Uterus (tissue), 4 donors: ENCODE results near the gene SYNJ1. TPM values are rescaled to one million over a fixed set of nuclear protein-coding genes. Genes with fewer than 3 reads are reported as not detected.

Experiments
- DNase-seq, 2 donors: peaks; one replicate each; pipeline ENCODE4 v3.0.0-alpha.2; 2019 to 2020
- H3K27ac ChIP-seq, 2 donors: fragments of 200-600 bp; sonication (generic); 1 replicate in 1 of 2; 2 replicates in 1 of 2; pipeline ENCODE4 v1.5.1; 2016 to 2018
- H3K27me3 ChIP-seq, 2 donors: fragments of 200-600 bp; sonication (generic); one replicate each; pipeline ENCODE4 v1.5.1; 2018 to 2019; ENCODE audit warnings: control low read depth in 1 of 2
- H3K36me3 ChIP-seq, 2 donors: fragments of 200-600 bp; sonication (generic); one replicate each; pipeline ENCODE4 v1.5.1; 2019; ENCODE audit warnings: control low read depth in 1 of 2
- H3K4me1 ChIP-seq, 2 donors: fragments of 200-600 bp; sonication (generic); one replicate each; pipeline ENCODE4 v1.5.1; 2018 to 2019; ENCODE audit warnings: control low read depth in 1 of 2
- H3K4me3 ChIP-seq, 2 donors: fragments of 200-600 bp; sonication (generic); 1 replicate in 1 of 2; 2 replicates in 1 of 2; pipeline ENCODE4 v1.5.1; 2018 to 2019; ENCODE audit warnings: mild to moderate bottlenecking in 1 of 2
- H3K9me3 ChIP-seq, 2 donors: fragments of 200-600 bp; sonication (generic); one replicate each; pipeline ENCODE4 v1.5.1; 2019; ENCODE audit warnings: control low read depth in 1 of 2
- POLR2A ChIP-seq, 2 donors: fragments of 450-650 bp; IDR thresholded peaks; one replicate each; pipeline ENCODE4 v1.6.1; 2016; ENCODE audit warnings: antibody characterized with exemption in 2 of 2, mild to moderate bottlenecking in 1 of 2, moderate library complexity in 1 of 2
- intact Hi-C: fragments of 100-400 bp; cut with DNase I; formaldehyde crosslinking; loops from one replicate; pipeline ENCODE4 v1.15.1; 2023; ENCODE audit warnings: low total_unique reads
- total RNA-seq, 4 donors: library from RNA; depleted of rRNA in 3 of 4; stranded (reverse); fragments of >200 nt in 3 of 4; gene quantifications; one replicate each; pipeline versions ENCODE4 v1.1.0 to v1.2.4, GENCODE V29; 2014 to 2023
- TF ChIP-seq, protein P1 (sequence below), 4 experiments: fragments of 200-600 bp in 2 of 4; fragments of 450-650 bp in 2 of 4; sonication (generic) in 2 of 4; IDR thresholded peaks; one replicate each; pipeline ENCODE4 v1.5.1; 2016 to 2019; ENCODE audit warnings: antibody characterized with exemption in 4 of 4, mild to moderate bottlenecking in 2 of 4, moderate library complexity in 1 of 4
- donor health status: DM: yes; HTN: yes; CAD: no.

SYNJ1 gene
- total RNA-seq, 4 donors from 2014 or later, result 8.8 to 25.0 (median 15.7) TPM

DNA sequence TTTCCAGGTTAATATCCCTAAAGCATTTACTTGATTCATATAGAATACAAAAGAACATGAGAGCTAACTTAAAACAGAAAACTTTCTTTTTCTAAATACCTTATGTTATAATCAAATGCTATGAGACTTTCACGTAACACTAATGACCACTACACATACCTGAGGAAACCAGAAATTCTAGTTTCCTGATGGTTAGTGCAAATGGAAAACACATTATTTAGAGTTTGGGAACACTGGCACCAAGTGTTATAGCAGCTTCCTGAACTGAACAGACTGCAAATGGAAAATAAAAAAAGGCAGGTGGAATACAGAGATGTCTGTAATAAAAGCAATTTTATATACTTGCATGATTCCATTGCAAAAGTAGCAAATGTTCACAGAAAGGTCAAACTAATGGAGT, 28.3 kb upstream of the SYNJ1 start:
- no peak for DNase-seq
- intact Hi-C loops, result no loop called here
- Histone ChIP-seq H3K9me3 (no peaks in the 10 kb centered on the region), H3K27ac (no peak overlapping the region), H3K27me3 (no peaks in the 10 kb centered on the region), H3K4me1 (no peaks in the 10 kb centered on the region), H3K4me3 (no peak overlapping the region), H3K36me3 (no peaks in the 10 kb centered on the region)
- TF ChIP-seq POLR2A (IDR thresholded peaks at IDR 0.05), result no peak
- TF ChIP-seq, protein P1, sequence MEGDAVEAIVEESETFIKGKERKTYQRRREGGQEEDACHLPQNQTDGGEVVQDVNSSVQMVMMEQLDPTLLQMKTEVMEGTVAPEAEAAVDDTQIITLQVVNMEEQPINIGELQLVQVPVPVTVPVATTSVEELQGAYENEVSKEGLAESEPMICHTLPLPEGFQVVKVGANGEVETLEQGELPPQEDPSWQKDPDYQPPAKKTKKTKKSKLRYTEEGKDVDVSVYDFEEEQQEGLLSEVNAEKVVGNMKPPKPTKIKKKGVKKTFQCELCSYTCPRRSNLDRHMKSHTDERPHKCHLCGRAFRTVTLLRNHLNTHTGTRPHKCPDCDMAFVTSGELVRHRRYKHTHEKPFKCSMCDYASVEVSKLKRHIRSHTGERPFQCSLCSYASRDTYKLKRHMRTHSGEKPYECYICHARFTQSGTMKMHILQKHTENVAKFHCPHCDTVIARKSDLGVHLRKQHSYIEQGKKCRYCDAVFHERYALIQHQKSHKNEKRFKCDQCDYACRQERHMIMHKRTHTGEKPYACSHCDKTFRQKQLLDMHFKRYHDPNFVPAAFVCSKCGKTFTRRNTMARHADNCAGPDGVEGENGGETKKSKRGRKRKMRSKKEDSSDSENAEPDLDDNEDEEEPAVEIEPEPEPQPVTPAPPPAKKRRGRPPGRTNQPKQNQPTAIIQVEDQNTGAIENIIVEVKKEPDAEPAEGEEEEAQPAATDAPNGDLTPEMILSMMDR (IDR thresholded peaks at IDR 0.05), result no peak

DNA sequence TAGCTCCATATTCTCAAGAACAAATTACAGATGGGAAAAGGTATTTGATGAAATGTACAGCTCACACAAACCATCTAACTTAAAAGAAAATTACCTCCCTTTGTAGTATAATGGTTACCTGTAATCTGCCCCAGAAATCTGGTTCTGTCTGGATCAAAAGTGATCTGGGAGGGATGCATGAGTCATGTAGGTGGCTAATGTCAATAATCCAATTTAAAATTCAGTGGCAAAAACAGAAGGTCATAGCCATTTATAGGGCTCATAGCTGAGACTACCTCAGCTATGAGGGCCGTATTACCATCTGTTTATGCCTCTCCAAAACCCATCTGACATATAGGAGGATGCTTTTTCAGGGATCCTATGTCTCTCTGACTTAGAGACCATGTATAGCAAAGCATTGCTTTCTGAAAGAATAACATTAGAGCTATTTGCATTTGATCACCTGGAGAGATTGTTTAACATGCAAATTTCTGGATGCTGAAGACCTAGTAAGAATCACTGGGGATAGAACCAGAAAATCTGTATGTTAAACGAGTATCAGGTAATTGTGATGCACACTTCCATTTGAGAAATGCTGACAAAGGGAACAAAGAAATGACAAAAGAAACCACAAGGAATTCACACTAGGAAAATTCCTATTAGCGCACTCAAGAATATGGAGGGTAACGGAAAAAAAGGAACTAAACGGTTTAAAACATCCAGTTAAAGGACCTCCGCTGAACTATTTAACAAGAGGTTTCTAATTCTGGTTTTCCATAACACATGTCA, 26.2 kb upstream of the SYNJ1 start:
- TF ChIP-seq POLR2A (IDR thresholded peaks at IDR 0.05), result no peak
- TF ChIP-seq, protein P1 (IDR thresholded peaks at IDR 0.05), result no peak
- Histone ChIP-seq H3K27me3 (no peaks in the 10 kb centered on the region), H3K36me3 (no peaks in the 10 kb centered on the region), H3K9me3 (no peaks in the 10 kb centered on the region), H3K27ac (no peak overlapping the region), H3K4me3 (no peak overlapping the region), H3K4me1 (no peaks in the 10 kb centered on the region)
- intact Hi-C loops, result no loop called here
- DNase-seq, result no peak

DNA sequence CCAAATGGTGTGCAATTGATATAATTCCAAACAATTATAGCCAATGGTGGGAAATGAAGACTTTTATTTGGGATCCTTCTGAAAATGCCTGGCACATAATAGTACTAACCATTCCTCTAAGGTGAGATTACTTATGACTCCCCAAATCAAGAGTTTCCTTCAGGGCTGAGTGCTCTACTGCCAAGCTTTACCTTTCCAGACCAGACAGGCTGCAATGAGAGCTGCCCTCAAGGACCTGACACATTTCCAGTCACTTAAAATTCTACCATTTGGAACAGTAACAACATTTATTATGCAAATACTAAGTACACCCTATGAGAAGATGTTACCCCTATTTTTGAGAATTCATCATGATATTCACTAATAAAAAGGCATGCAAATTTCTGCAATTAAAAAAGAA, 22.6 kb upstream of the SYNJ1 start:
- no peak overlapping the region for H3K27ac ChIP-seq
- DNase-seq, result no peak
- no peaks in the 10 kb centered on the region for H3K27me3 ChIP-seq
- no peak overlapping the region for H3K4me3 ChIP-seq
- intact Hi-C loops, result no loop called here
- H3K4me1 ChIP-seq, result no peaks in the 10 kb centered on the region
- no peak for TF ChIP-seq POLR2A (IDR thresholded peaks at IDR 0.05)
- TF ChIP-seq, protein P1 (IDR thresholded peaks at IDR 0.05), result no peak
- H3K9me3 ChIP-seq, result no peaks in the 10 kb centered on the region
- no peaks in the 10 kb centered on the region for H3K36me3 ChIP-seq

DNA sequence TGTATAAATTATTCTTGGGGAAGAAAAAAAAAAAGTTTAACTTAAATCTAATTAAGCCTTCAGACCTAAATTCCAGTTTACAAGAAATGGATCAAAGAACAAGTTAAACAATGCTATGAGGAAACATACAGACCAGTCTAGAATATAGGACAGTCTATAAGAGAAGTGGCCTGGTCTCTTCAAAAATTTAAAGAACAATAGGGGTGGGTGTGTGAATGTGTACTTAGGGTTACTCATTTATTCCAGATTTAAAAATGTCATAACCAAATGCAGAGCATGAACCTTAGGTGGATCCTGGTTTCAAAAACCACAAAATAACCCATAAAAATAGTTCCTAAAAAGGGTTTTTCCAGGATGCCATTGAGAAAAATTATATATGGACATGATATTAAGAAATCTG, 21.8 kb upstream of the SYNJ1 start:
- H3K4me1 ChIP-seq, result no peaks in the 10 kb centered on the region
- intact Hi-C loops, result no loop called here
- no peaks in the 10 kb centered on the region for H3K9me3 ChIP-seq
- no peaks in the 10 kb centered on the region for H3K36me3 ChIP-seq
- H3K27me3 ChIP-seq, result no peaks in the 10 kb centered on the region
- TF ChIP-seq, protein P1 (IDR thresholded peaks at IDR 0.05), result no peak
- TF ChIP-seq POLR2A (IDR thresholded peaks at IDR 0.05), result no peak
- no peak overlapping the region for H3K4me3 ChIP-seq
- H3K27ac ChIP-seq, result no peak overlapping the region
- DNase-seq, result no peak

DNA sequence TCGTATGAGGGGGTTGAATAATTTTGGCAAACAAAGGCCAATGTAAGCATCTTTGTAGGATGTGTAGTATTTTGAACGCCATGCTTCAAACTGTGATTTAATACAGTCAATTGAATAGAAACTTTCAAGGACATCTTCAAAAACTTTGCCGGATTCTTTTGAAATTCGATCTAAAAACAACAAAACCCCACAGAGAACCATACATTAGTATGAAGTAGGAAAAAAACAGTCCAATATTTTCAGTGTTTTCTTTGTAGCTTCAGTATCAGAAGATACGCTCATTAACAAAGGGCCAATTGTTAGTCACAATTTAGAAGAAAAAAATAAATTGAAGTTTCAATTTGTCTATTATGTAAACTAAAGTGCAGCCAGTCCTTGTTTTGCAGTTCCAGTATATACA, 20.7 kb upstream of the SYNJ1 start:
- H3K4me3 ChIP-seq, result no peak overlapping the region
- no peaks in the 10 kb centered on the region for H3K36me3 ChIP-seq
- H3K27me3 ChIP-seq, result no peaks in the 10 kb centered on the region
- no peaks in the 10 kb centered on the region for H3K4me1 ChIP-seq
- no peak overlapping the region for H3K27ac ChIP-seq
- TF ChIP-seq, protein P1 (IDR thresholded peaks at IDR 0.05), result no peak
- no peak for TF ChIP-seq POLR2A (IDR thresholded peaks at IDR 0.05)
- intact Hi-C loops, result no loop called here
- no peaks in the 10 kb centered on the region for H3K9me3 ChIP-seq
- no peak for DNase-seq
